CD14-positive monocyte (primary cell): ENCODE measurements around the gene CELSR1. TPM values are rescaled to one million over a fixed set of nuclear protein-coding genes. Genes with fewer than 3 reads are reported as not detected.

Experiments used
- DNase-seq, 3 donors: peaks; one replicate each; pipeline ENCODE4 v3.0.0-alpha.2; 2011 to 2022
- H2AFZ ChIP-seq: 2 replicates; pipeline ENCODE4 v1.6.0; 2012; ENCODE audit warnings: mild to moderate bottlenecking, low read depth, low read length, inconsistent platforms; ENCODE audit not compliant: insufficient read depth, poor library complexity, severe bottlenecking
- H3K27ac ChIP-seq, 2 donors: 1 replicate in 1 of 2; 2 replicates in 1 of 2; pipeline ENCODE4 v1.5.1; 2012 to 2013; ENCODE audit warnings: low read length in 2 of 2, control low read depth in 1 of 2, inconsistent platforms in 1 of 2, low read depth in 1 of 2, mild to moderate bottlenecking in 1 of 2
- H3K27me3 ChIP-seq, 2 donors: one replicate each; pipeline versions ENCODE4 v1.6.0 to v1.6.1; 2011 to 2013; ENCODE audit warnings: low read length in 2 of 2; ENCODE audit not compliant: control insufficient read depth in 2 of 2, insufficient read depth in 2 of 2
- H3K36me3 ChIP-seq, 2 donors: replicated peaks in 1 of 2; 1 replicate in 1 of 2; 2 replicates in 1 of 2; pipeline versions ENCODE4 v1.5.1 to v1.6.1; 2012 to 2013; ENCODE audit warnings: low read length in 2 of 2, control low read depth in 1 of 2, inconsistent platforms in 1 of 2, mild to moderate bottlenecking in 1 of 2; ENCODE audit not compliant: insufficient read depth in 2 of 2, control insufficient read depth in 1 of 2
- H3K4me1 ChIP-seq, 2 donors: 1 replicate in 1 of 2; 2 replicates in 1 of 2; pipeline versions ENCODE4 v1.5.1 to v1.6.1; 2012 to 2013; ENCODE audit warnings: low read length in 2 of 2, control low read depth in 1 of 2, inconsistent platforms in 1 of 2, mild to moderate bottlenecking in 1 of 2, moderate library complexity in 1 of 2; ENCODE audit not compliant: insufficient read depth in 2 of 2, control insufficient read depth in 1 of 2
- H3K4me2 ChIP-seq: replicated peaks from 2 replicates; pipeline ENCODE3; 2012; ENCODE audit warnings: low read length, moderate library complexity, mild to moderate bottlenecking; ENCODE audit not compliant: poor library complexity, severe bottlenecking; ENCODE audit errors: extremely low read depth
- H3K4me3 ChIP-seq, 3 experiments: fragments of 200-600 bp in 1 of 3; sonication (generic) in 1 of 3; replicated peaks in 1 of 3; 1 replicate in 2 of 3; 2 replicates in 1 of 3; pipeline ENCODE4 v1.5.1; 2011 to 2013; ENCODE audit warnings: low read length in 3 of 3, mild to moderate bottlenecking in 3 of 3, control low read depth in 2 of 3, low read depth in 2 of 3, inconsistent platforms in 1 of 3, moderate library complexity in 1 of 3
- H3K79me2 ChIP-seq: 2 replicates; pipeline ENCODE4 v1.6.0; 2012; ENCODE audit warnings: mild to moderate bottlenecking, control low read depth, inconsistent platforms, low read length, moderate library complexity; ENCODE audit not compliant: insufficient read depth
- H3K9ac ChIP-seq: 2 replicates; pipeline ENCODE4 v1.6.0; 2017; ENCODE audit warnings: low read length, mild to moderate bottlenecking; ENCODE audit not compliant: insufficient read depth, poor library complexity, severe bottlenecking
- H3K9me3 ChIP-seq, 2 donors: replicated peaks in 1 of 2; 1 replicate in 1 of 2; 2 replicates in 1 of 2; pipeline versions ENCODE4 v1.5.1 to v1.6.1; 2012 to 2013; ENCODE audit warnings: low read length in 2 of 2, control low read depth in 1 of 2; ENCODE audit not compliant: control insufficient read depth in 1 of 2, insufficient read depth in 1 of 2
- H4K20me1 ChIP-seq: 2 replicates; pipeline ENCODE4 v1.6.0; 2012; ENCODE audit warnings: mild to moderate bottlenecking, low read length, control low read depth, moderate library complexity; ENCODE audit not compliant: insufficient read depth
- H3K27ac Mint-ChIP-seq, 7 donors: one replicate each; pipeline ENCODE4 v1.8.0; 2020; ENCODE audit warnings: mild to moderate bottlenecking in 7 of 7, mixed read lengths in 7 of 7, moderate library complexity in 6 of 7, inconsistent platforms in 2 of 7
- H3K27me3 Mint-ChIP-seq, 3 donors: one replicate each; pipeline ENCODE4 v1.8.0; 2021 to 2022; ENCODE audit warnings: low read depth in 3 of 3, mild to moderate bottlenecking in 3 of 3, mixed read lengths in 3 of 3, moderate library complexity in 3 of 3, inconsistent platforms in 1 of 3
- H3K36me3 Mint-ChIP-seq, 2 donors: one replicate each; pipeline ENCODE4 v1.8.0; 2020; ENCODE audit warnings: mixed read lengths in 2 of 2, inconsistent platforms in 1 of 2, mild to moderate bottlenecking in 1 of 2
- H3K4me1 Mint-ChIP-seq: one replicate; pipeline ENCODE4 v1.8.0; 2020; ENCODE audit warnings: mild to moderate bottlenecking, mixed read lengths
- H3K4me3 Mint-ChIP-seq, 2 donors: one replicate each; pipeline ENCODE4 v1.8.0; 2020; ENCODE audit warnings: mild to moderate bottlenecking in 2 of 2, mixed read lengths in 2 of 2, moderate library complexity in 1 of 2
- H3K9me3 Mint-ChIP-seq, 7 donors: one replicate each; pipeline ENCODE4 v1.8.0; 2020 to 2022; ENCODE audit warnings: mixed read lengths in 7 of 7, mild to moderate bottlenecking in 6 of 7, moderate library complexity in 6 of 7, inconsistent platforms in 2 of 7
- WGBS: methylation state at CpG from one replicate; pipeline ENCODE4 v1.1.5; 2013; ENCODE audit warnings: missing lambda C conversion rate; ENCODE audit not compliant: insufficient coverage; 5-methylcytosine and 5-hydroxymethylcytosine counted together
- intact Hi-C, 2 donors: fragments of 100-400 bp; cut with micrococcal nuclease; formaldehyde crosslinking; loops; one replicate each; pipeline versions ENCODE4 v1.15.0 to v1.15.1; 2023
- polyA plus RNA-seq, 3 donors: library from polyadenylated mRNA; depleted of rRNA in 1 of 3; unstranded in 2 of 3; stranded (reverse) in 1 of 3; fragments of 300-500 nt in 2 of 3; fragments of >200 nt in 1 of 3; fragmentation: Illumina TruSeq in 2 of 3; gene quantifications; 1 replicate in 2 of 3; 2 replicates in 1 of 3; pipeline ENCODE4 v1.2.3, GENCODE V29; 2012 to 2021
- TF ChIP-seq, protein P1 (sequence below): fragments of 200-600 bp; IDR thresholded peaks from one replicate; pipeline ENCODE4 v1.8.0; 2022; ENCODE audit warnings: antibody characterized with exemption, mild to moderate bottlenecking

Gene CELSR1
- polyA plus RNA-seq, 3 donors, result 0.16 TPM; not detected in 2

GRCh38 chr22:46466255-46466676 lies 71.2 kb downstream of the CELSR1 start:
- Histone ChIP-seq H3K27ac (no peak overlapping the region), H3K4me3 (no peak overlapping the region), H3K36me3 (no peaks in the 10 kb centered on the region), H3K27me3 (no peaks in the 10 kb centered on the region), H3K9me3 (no peaks in the 10 kb centered on the region), H3K79me2 (no peaks in the 10 kb centered on the region), H3K4me2 (no peak overlapping the region), H2AFZ (no peak overlapping the region), H3K4me1 (no peaks in the 10 kb centered on the region), H3K9ac (no peak overlapping the region), H4K20me1 (no peaks in the 10 kb centered on the region)
- 87% methylated on average over 8 of the region's 10 CpGs for WGBS
- Mint-ChIP-seq H3K27ac (no peak overlapping the region), H3K4me1 (no peaks in the 10 kb centered on the region), H3K9me3 (peaks cover 0 to 7% (median 0%) of the 10 kb centered on the region in 7 donors), H3K27me3 (peaks cover 2 to 11% (median 6%) of the 10 kb centered on the region in 3 donors), H3K4me3 (no peak overlapping the region), H3K36me3 (no peaks in the 10 kb centered on the region)
- TF ChIP-seq, protein P1, sequence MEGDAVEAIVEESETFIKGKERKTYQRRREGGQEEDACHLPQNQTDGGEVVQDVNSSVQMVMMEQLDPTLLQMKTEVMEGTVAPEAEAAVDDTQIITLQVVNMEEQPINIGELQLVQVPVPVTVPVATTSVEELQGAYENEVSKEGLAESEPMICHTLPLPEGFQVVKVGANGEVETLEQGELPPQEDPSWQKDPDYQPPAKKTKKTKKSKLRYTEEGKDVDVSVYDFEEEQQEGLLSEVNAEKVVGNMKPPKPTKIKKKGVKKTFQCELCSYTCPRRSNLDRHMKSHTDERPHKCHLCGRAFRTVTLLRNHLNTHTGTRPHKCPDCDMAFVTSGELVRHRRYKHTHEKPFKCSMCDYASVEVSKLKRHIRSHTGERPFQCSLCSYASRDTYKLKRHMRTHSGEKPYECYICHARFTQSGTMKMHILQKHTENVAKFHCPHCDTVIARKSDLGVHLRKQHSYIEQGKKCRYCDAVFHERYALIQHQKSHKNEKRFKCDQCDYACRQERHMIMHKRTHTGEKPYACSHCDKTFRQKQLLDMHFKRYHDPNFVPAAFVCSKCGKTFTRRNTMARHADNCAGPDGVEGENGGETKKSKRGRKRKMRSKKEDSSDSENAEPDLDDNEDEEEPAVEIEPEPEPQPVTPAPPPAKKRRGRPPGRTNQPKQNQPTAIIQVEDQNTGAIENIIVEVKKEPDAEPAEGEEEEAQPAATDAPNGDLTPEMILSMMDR, result no peak
- DNase-seq, result no peak
- intact Hi-C loops, result no loop called here

GRCh38 chr22:46465793-46466192 lies 71.6 kb downstream of the CELSR1 start:
- H3K27ac ChIP-seq, result no peak overlapping the region
- 100% methylated on average over 9 of the region's 12 CpGs for WGBS
- peaks cover 0 to 7% (median 0%) of the 10 kb centered on the region in 7 donors for H3K9me3 Mint-ChIP-seq
- H3K36me3 Mint-ChIP-seq, result no peaks in the 10 kb centered on the region
- peak overlapping the region in 1 of 7 donors; percentile 46 for H3K27ac Mint-ChIP-seq
- no peak overlapping the region for H2AFZ ChIP-seq
- intact Hi-C loops, result no loop called here
- no peaks in the 10 kb centered on the region for H4K20me1 ChIP-seq
- H3K4me2 ChIP-seq, result no peak overlapping the region
- DNase-seq, result no peak
- no peaks in the 10 kb centered on the region for H3K36me3 ChIP-seq
- peaks cover 2 to 11% (median 6%) of the 10 kb centered on the region in 3 donors for H3K27me3 Mint-ChIP-seq
- H3K4me3 ChIP-seq, result no peak overlapping the region
- H3K4me1 ChIP-seq, result no peaks in the 10 kb centered on the region
- no peaks in the 10 kb centered on the region for H3K4me1 Mint-ChIP-seq
- H3K9ac ChIP-seq, result no peak overlapping the region
- H3K27me3 ChIP-seq, result no peaks in the 10 kb centered on the region
- no peak overlapping the region for H3K4me3 Mint-ChIP-seq
- TF ChIP-seq, protein P1, result no peak
- no peaks in the 10 kb centered on the region for H3K79me2 ChIP-seq
- H3K9me3 ChIP-seq, result no peaks in the 10 kb centered on the region
